ENCODE data around the gene NDUFAF5.

DNA sequence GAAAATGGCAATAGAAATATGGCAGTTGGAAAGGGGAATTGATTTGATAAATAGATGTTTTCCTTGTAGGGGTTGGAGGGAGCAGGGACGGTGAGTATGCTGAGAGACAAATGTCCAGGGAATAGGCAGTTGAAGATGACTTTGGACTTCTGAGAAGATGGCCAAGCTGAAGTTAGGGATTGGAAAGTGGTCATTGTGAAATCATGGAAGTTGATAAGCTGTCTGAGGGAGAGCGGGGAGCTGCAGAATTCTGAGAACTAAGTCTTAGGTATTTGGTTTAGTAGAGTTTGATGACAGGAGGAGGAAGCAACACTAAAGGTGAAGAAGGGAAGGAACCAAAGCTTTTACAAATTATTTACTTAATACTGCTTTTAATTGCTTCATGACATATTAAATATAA, 15.1 kb downstream of the NDUFAF5 start:
- TF ChIP-seq POLR2A (IDR thresholded peaks at IDR 0.05; ENCODE audit: low read depth, low read length): no peak
- TF ChIP-seq, protein P1, sequence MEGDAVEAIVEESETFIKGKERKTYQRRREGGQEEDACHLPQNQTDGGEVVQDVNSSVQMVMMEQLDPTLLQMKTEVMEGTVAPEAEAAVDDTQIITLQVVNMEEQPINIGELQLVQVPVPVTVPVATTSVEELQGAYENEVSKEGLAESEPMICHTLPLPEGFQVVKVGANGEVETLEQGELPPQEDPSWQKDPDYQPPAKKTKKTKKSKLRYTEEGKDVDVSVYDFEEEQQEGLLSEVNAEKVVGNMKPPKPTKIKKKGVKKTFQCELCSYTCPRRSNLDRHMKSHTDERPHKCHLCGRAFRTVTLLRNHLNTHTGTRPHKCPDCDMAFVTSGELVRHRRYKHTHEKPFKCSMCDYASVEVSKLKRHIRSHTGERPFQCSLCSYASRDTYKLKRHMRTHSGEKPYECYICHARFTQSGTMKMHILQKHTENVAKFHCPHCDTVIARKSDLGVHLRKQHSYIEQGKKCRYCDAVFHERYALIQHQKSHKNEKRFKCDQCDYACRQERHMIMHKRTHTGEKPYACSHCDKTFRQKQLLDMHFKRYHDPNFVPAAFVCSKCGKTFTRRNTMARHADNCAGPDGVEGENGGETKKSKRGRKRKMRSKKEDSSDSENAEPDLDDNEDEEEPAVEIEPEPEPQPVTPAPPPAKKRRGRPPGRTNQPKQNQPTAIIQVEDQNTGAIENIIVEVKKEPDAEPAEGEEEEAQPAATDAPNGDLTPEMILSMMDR (IDR thresholded peaks at IDR 0.05; ENCODE audit: extremely low read depth in 1 of 2, insufficient read depth in 1 of 2, low read depth in 1 of 2, low read length in 2 of 2): no peak
- TF ChIP-seq, protein P2, sequence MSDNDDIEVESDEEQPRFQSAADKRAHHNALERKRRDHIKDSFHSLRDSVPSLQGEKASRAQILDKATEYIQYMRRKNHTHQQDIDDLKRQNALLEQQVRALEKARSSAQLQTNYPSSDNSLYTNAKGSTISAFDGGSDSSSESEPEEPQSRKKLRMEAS (IDR thresholded peaks at IDR 0.05; ENCODE audit: insufficient read depth, insufficient read length): no peak
- TF ChIP-seq POLR2AphosphoS5 (IDR thresholded peaks at IDR 0.05; ENCODE audit: insufficient read depth, low read depth, low read length): no peak
- no peak for TF ChIP-seq EZH2 (IDR thresholded peaks at IDR 0.05; ENCODE audit: borderline replicate concordance, low read depth, low read length, severe bottlenecking)
- no peak for TF ChIP-seq JUN (IDR thresholded peaks at IDR 0.05; ENCODE audit: borderline replicate concordance, insufficient read depth, insufficient read length, low read depth)
